SK-N-SH (cell line): ENCODE results near the gene PSENEN. TPM values are rescaled to one million over a fixed set of nuclear protein-coding genes. Genes with fewer than 3 reads are reported as not detected.

Experiments
- CTCF ChIA-PET: fragments of 300-600, 350-600 bp; formaldehyde crosslinking; extraction: SDS; loops from one replicate; lab custom pipeline; 2021; lab: Yijun Ruan, JAX
- POLR2A ChIA-PET: fragments of 350-600 bp; sonication (Branson Sonifier 250); formaldehyde crosslinking; extraction: SDS; loops from one replicate; lab custom pipeline; 2020; ENCODE audit warnings: antibody characterized with exemption, inconsistent platforms; lab: Yijun Ruan, JAX
- DNase-seq: peaks from one replicate; pipeline ENCODE4 v3.0.0; 2012
- H2AFZ ChIP-seq: fragments of 200-600 bp; sonication (generic); 2 replicates; pipeline ENCODE4 v1.8.1; 2016; ENCODE audit warnings: antibody characterized with exemption, mild to moderate bottlenecking, low read depth
- H3F3A ChIP-seq: fragments of 200-600 bp; sonication (generic); replicated peaks from 2 replicates; pipeline ENCODE3; 2016; ENCODE audit warnings: antibody characterized with exemption, mild to moderate bottlenecking; ENCODE audit not compliant: insufficient read depth
- H3K27ac ChIP-seq, 2 experiments: fragments of 200-500 bp in 1 of 2; fragments of 200-600 bp in 1 of 2; sonication (Bioruptor generic) in 1 of 2; sonication (generic), shearing (Covaris generic) in 1 of 2; 2 replicates each; pipeline versions ENCODE4 v1.5.1 to v1.6.1; 2014 to 2016; ENCODE audit warnings: low read depth in 2 of 2, inconsistent platforms in 1 of 2, low read length in 1 of 2, mild to moderate bottlenecking in 1 of 2, mixed read lengths in 1 of 2
- H3K27me3 ChIP-seq: fragments of 200-600 bp; sonication (generic), shearing (Covaris generic); 2 replicates; pipeline ENCODE4 v1.6.1; 2016; ENCODE audit warnings: mixed run types; ENCODE audit not compliant: insufficient read depth
- H3K36me3 ChIP-seq, 2 experiments: fragments of 200-500 bp in 1 of 2; fragments of 200-600 bp in 1 of 2; sonication (Bioruptor generic) in 1 of 2; sonication (generic) in 1 of 2; replicated peaks in 1 of 2; 2 replicates each; pipeline versions ENCODE3 to v1.5.1; 2014 to 2016; ENCODE audit warnings: low read length in 1 of 2, mild to moderate bottlenecking in 1 of 2; ENCODE audit not compliant: insufficient read depth in 2 of 2, control insufficient read depth in 1 of 2
- H3K4me1 ChIP-seq, 2 experiments: fragments of 200-500 bp in 1 of 2; fragments of 200-600 bp in 1 of 2; sonication (Bioruptor generic) in 1 of 2; sonication (generic), shearing (Covaris generic) in 1 of 2; 2 replicates each; pipeline versions ENCODE4 v1.5.1 to v1.6.1; 2014 to 2016; ENCODE audit warnings: low read depth in 1 of 2, low read length in 1 of 2, mixed run types in 1 of 2; ENCODE audit not compliant: insufficient read depth in 2 of 2, control insufficient read depth in 1 of 2
- H3K4me2 ChIP-seq: fragments of 200-600 bp; sonication (generic), shearing (Covaris generic); 2 replicates; pipeline ENCODE4 v1.6.1; 2017; ENCODE audit warnings: mixed run types
- H3K4me3 ChIP-seq, 2 experiments: fragments of 200-500 bp in 1 of 2; fragments of 200-600 bp in 1 of 2; sonication (Bioruptor generic) in 1 of 2; sonication (generic), shearing (Covaris generic) in 1 of 2; 2 replicates each; pipeline versions ENCODE4 v1.5.1 to v1.8.1; 2014 to 2016; ENCODE audit warnings: low read depth in 2 of 2, inconsistent platforms in 1 of 2, low read length in 1 of 2, mild to moderate bottlenecking in 1 of 2, mixed read lengths in 1 of 2, moderate library complexity in 1 of 2
- H3K79me2 ChIP-seq: fragments of 200-600 bp; sonication (generic); 2 replicates; pipeline ENCODE4 v1.8.1; 2017; ENCODE audit warnings: mild to moderate bottlenecking; ENCODE audit not compliant: insufficient read depth
- H3K9ac ChIP-seq: fragments of 200-600 bp; sonication (generic); 2 replicates; pipeline ENCODE4 v1.6.1; 2017; ENCODE audit warnings: mixed run types
- H3K9me2 ChIP-seq: fragments of 200-600 bp; sonication (generic); 2 replicates; pipeline ENCODE4 v1.6.1; 2017; ENCODE audit warnings: mixed run types
- H3K9me3 ChIP-seq: fragments of 200-600 bp; sonication (generic); 2 replicates; pipeline ENCODE4 v1.6.1; 2017; ENCODE audit warnings: mixed run types, mild to moderate bottlenecking, moderate library complexity
- H4K20me1 ChIP-seq: fragments of 200-600 bp; sonication (generic); 2 replicates; pipeline ENCODE4 v1.6.1; 2017; ENCODE audit warnings: mild to moderate bottlenecking, mixed run types; ENCODE audit not compliant: insufficient read depth
- EZH2phosphoT487 ChIP-seq: fragments of 200-600 bp; sonication (generic); IDR thresholded peaks from 2 replicates; pipeline ENCODE4 v1.6.1; 2017; ENCODE audit warnings: low read depth, mixed run types, mild to moderate bottlenecking, antibody characterized with exemption, moderate library complexity, borderline replicate concordance
- MEF2A ChIP-seq: IDR thresholded peaks from 2 replicates; pipeline ENCODE4 v1.4.0; 2012; ENCODE audit warnings: low read depth, borderline replicate concordance
- RAD21 ChIP-seq: IDR thresholded peaks from 2 replicates; pipeline ENCODE4 v1.6.1; 2012; ENCODE audit warnings: mild to moderate bottlenecking, low read length
- WGBS: methylation state at CpG from one replicate; pipeline ENCODE4 v1.1.6; 2017; ENCODE audit warnings: low lambda C conversion rate; 5-methylcytosine and 5-hydroxymethylcytosine counted together
- polyA plus RNA-seq, 3 experiments: library from polyadenylated mRNA; depleted of rRNA; stranded (reverse); fragments of >200 nt; gene quantifications; 2 replicates each; pipeline ENCODE4 v1.2.3, GENCODE V29; 2012
- TF ChIP-seq, protein P1 (sequence below): IDR thresholded peaks from 2 replicates; pipeline ENCODE4; 2012
- TF ChIP-seq, protein P2 (sequence below): IDR thresholded peaks from 2 replicates; pipeline ENCODE4 v1.6.1; 2012; ENCODE audit warnings: mild to moderate bottlenecking, low read depth, low read length, moderate library complexity
- TF ChIP-seq, protein P3 (sequence below): fragments of 200-600 bp; sonication (generic); IDR thresholded peaks from 2 replicates; pipeline ENCODE4 v1.6.1; 2017; ENCODE audit warnings: antibody characterized with exemption, mild to moderate bottlenecking, moderate library complexity

PSENEN gene
- polyA plus RNA-seq, 1 of the 3 experiments (the other 2 are of a cell fraction), result 99.2 TPM

DNA sequence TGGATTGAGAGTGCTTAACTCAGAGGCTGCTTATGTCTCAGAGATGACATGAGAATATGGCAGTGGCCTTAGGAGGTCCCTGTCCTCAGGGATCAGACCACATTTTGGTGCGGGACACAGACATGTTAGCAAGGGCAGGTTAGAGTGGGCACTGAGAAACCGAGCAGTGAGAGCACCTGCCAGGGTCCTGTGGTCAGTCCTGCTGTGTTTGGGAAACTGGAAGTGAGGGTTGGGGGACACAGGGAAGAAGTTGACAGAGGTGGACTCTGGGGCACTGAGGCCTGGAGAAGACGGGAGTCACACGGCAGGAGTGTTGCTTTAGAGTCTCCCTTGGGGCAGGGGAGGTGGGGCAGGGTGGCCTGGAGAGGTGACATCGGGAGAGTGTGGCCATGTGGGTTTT lies 10.6 kb upstream of the PSENEN start:
- no peaks in the 10 kb centered on the region for H3K79me2 ChIP-seq
- H3K9ac ChIP-seq, result no peak overlapping the region
- H3K4me2 ChIP-seq, result no peak overlapping the region
- ChIA-PET CTCF (interaction anchor here (1.0 kb wide), 1 partner anchor 85 kb away, joined by 3 read pairs; no protein-coding TSS in a partner anchor), POLR2A (no interaction called here)
- no peak overlapping the region for H3K4me3 ChIP-seq
- H2AFZ ChIP-seq, result no peak overlapping the region
- H3K4me1 ChIP-seq, result peaks cover 0 to 5% of the 10 kb centered on the region in 2 experiments; a peak in 1 of 4 replicates
- no peaks in the 10 kb centered on the region for H4K20me1 ChIP-seq
- H3K9me3 ChIP-seq, result no peaks in the 10 kb centered on the region
- no peaks in the 10 kb centered on the region for H3K27me3 ChIP-seq
- no peak for DNase-seq
- no peak overlapping the region for H3K27ac ChIP-seq
- H3F3A ChIP-seq, result peaks cover under 1% of the 10 kb centered on the region
- peaks cover 4 to 73% of the 10 kb centered on the region in 2 experiments for H3K36me3 ChIP-seq
- WGBS, result 87% methylated on average over 5 of the region's 5 CpGs
- TF ChIP-seq, protein P1, sequence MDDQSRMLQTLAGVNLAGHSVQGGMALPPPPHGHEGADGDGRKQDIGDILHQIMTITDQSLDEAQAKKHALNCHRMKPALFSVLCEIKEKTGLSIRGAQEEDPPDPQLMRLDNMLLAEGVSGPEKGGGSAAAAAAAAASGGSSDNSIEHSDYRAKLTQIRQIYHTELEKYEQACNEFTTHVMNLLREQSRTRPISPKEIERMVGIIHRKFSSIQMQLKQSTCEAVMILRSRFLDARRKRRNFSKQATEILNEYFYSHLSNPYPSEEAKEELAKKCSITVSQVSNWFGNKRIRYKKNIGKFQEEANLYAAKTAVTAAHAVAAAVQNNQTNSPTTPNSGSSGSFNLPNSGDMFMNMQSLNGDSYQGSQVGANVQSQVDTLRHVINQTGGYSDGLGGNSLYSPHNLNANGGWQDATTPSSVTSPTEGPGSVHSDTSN, result no peak
- TF ChIP-seq RAD21 (no peak), EZH2phosphoT487 (no peak), MEF2A (no peak)
- TF ChIP-seq, all 33 proteins: peak for 0
- H3K9me2 ChIP-seq, result no peaks in the 10 kb centered on the region

DNA sequence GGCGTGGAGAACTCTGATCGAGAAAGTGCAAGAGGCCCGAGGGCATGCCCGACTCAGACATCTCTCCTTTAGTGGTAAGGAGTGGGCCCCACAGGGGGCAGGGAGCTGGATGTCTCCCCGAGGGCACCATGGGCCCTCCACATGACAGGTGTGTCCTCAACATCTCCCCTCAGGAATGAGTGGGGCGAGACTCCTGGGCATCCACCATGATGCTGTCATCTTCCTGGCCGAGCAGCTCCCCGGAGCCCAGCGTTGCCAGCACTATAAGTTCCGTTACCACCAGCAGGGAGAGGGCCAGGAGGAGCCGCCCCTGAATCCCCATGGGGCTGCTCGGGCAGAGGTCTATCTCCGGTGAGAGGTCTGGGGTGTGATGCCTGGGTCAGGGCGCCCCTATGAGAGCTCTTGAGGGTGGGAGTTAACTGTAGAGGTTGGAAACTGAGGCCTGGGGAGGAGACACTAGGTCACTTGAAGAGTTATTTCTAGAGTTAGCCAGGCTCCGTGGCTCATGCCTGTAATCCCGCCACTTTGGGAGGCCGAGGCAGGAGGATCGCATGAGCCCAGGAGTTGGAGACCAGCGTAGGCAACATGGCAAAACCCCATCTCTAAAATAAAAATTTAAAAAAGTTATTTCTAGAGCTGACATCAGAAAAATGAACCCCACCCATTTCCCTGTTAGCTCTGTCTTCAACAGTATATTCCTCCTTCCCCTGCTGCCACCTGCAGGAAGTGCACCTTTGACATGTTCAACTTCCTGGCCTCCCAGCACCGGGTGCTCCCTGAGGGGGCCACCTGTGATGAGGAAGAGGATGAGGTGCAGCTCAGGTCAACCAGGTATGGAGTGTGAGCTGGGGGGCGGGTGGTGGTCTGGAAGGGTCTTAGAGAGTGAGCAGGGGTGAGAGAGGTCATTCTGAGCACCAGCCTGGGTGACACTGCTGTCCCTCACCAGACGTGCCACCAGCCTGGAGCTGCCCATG lies 8.3 kb upstream of the PSENEN start:
- no peaks in the 10 kb centered on the region for H3K27me3 ChIP-seq
- H2AFZ ChIP-seq, result no peak overlapping the region
- DNase-seq, result no peak
- H3K9me3 ChIP-seq, result no peaks in the 10 kb centered on the region
- ChIA-PET CTCF (interaction anchor here (1.2 kb wide), 2 partner anchors 19 to 181 kb away, joined by 3 read pairs; no protein-coding TSS in a partner anchor), POLR2A (interaction anchor here (0.9 kb wide), 1 partner anchor 17 kb away, joined by 5 read pairs; no protein-coding TSS in a partner anchor)
- peaks cover 8% of the 10 kb centered on the region for H3F3A ChIP-seq
- H3K9ac ChIP-seq, result no peak overlapping the region
- no peak overlapping the region for H3K27ac ChIP-seq
- peaks cover 0 to 10% of the 10 kb centered on the region in 2 experiments; a peak in 1 of 4 replicates for H3K4me1 ChIP-seq
- H3K36me3 ChIP-seq, result peaks cover 8 to 49% of the 10 kb centered on the region in 2 experiments
- no peaks in the 10 kb centered on the region for H3K79me2 ChIP-seq
- 90% methylated on average over 16 of the region's 22 CpGs for WGBS
- H3K4me2 ChIP-seq, result no peak overlapping the region
- H3K9me2 ChIP-seq, result no peaks in the 10 kb centered on the region
- TF ChIP-seq, protein P2, sequence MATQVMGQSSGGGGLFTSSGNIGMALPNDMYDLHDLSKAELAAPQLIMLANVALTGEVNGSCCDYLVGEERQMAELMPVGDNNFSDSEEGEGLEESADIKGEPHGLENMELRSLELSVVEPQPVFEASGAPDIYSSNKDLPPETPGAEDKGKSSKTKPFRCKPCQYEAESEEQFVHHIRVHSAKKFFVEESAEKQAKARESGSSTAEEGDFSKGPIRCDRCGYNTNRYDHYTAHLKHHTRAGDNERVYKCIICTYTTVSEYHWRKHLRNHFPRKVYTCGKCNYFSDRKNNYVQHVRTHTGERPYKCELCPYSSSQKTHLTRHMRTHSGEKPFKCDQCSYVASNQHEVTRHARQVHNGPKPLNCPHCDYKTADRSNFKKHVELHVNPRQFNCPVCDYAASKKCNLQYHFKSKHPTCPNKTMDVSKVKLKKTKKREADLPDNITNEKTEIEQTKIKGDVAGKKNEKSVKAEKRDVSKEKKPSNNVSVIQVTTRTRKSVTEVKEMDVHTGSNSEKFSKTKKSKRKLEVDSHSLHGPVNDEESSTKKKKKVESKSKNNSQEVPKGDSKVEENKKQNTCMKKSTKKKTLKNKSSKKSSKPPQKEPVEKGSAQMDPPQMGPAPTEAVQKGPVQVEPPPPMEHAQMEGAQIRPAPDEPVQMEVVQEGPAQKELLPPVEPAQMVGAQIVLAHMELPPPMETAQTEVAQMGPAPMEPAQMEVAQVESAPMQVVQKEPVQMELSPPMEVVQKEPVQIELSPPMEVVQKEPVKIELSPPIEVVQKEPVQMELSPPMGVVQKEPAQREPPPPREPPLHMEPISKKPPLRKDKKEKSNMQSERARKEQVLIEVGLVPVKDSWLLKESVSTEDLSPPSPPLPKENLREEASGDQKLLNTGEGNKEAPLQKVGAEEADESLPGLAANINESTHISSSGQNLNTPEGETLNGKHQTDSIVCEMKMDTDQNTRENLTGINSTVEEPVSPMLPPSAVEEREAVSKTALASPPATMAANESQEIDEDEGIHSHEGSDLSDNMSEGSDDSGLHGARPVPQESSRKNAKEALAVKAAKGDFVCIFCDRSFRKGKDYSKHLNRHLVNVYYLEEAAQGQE, result no peak
- TF ChIP-seq, protein P3, sequence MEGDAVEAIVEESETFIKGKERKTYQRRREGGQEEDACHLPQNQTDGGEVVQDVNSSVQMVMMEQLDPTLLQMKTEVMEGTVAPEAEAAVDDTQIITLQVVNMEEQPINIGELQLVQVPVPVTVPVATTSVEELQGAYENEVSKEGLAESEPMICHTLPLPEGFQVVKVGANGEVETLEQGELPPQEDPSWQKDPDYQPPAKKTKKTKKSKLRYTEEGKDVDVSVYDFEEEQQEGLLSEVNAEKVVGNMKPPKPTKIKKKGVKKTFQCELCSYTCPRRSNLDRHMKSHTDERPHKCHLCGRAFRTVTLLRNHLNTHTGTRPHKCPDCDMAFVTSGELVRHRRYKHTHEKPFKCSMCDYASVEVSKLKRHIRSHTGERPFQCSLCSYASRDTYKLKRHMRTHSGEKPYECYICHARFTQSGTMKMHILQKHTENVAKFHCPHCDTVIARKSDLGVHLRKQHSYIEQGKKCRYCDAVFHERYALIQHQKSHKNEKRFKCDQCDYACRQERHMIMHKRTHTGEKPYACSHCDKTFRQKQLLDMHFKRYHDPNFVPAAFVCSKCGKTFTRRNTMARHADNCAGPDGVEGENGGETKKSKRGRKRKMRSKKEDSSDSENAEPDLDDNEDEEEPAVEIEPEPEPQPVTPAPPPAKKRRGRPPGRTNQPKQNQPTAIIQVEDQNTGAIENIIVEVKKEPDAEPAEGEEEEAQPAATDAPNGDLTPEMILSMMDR, result peak; percentile 21; the same call in 1 of the 2 replicates
- no peaks in the 10 kb centered on the region for H4K20me1 ChIP-seq
- no peak overlapping the region for H3K4me3 ChIP-seq
